ENCODE results near the gene ZNF83. TPM values are rescaled to one million over a fixed set of nuclear protein-coding genes. Genes with fewer than 3 reads are reported as not detected.

The ZNF83 gene
- total RNA-seq, 1 experiment from 2014 or later = 34.1 TPM

GRCh38 chr19:52622261-52622660 lies 15.9 kb downstream of the ZNF83 start:
- peaks cover 7% of the 10 kb centered on the region; the same call in 1 of the 2 replicates for H3K9me3 Mint-ChIP-seq
- CTCF ChIA-PET = interaction anchor here (0.6 to 2.1 kb wide), 3 partner anchors 77 to 279 kb away, joined by 3 to 6 read pairs (median 3); partner anchors contain the start of gene ZNF528
- H3K4me1 Mint-ChIP-seq = no peaks in the 10 kb centered on the region
- POLR2A ChIA-PET = no interaction called here
- no peak for TF ChIP-seq FOXP1 (CRISPR knock-in tag; IDR thresholded peaks at IDR 0.05; ENCODE audit: borderline replicate concordance)
- TF ChIP-seq IRF1 (CRISPR knock-in tag; IDR thresholded peaks at IDR 0.05) = no peak
- ATAC-seq (peak; percentile 89), DNase-seq (ENCODE audit: low spot score) (peak; percentile 37)
- H3K27ac Mint-ChIP-seq = peak overlapping the region; percentile 41; the same call in 1 of the 2 replicates
- H3K4me3 Mint-ChIP-seq = no peak overlapping the region
- no peaks in the 10 kb centered on the region for H3K27me3 Mint-ChIP-seq (ENCODE audit: low read depth)
- H3K36me3 Mint-ChIP-seq = peaks cover 42% of the 10 kb centered on the region

GRCh38 chr19:52621376-52621775 lies 16.8 kb downstream of the ZNF83 start:
- Mint-ChIP-seq H3K36me3 (peaks cover 51% of the 10 kb centered on the region), H3K4me1 (no peaks in the 10 kb centered on the region), H3K4me3 (no peak overlapping the region), H3K27ac (no peak overlapping the region), H3K27me3 (ENCODE audit: low read depth) (no peaks in the 10 kb centered on the region), H3K9me3 (peaks cover 14% of the 10 kb centered on the region)
- DNase-seq (ENCODE audit: low spot score) (no peak), ATAC-seq (no peak)
- TF ChIP-seq ZNF138 (CRISPR knock-in tag; conservative IDR thresholded peaks at IDR 0.05) = no peak
- TF ChIP-seq ETV6 (CRISPR knock-in tag; IDR thresholded peaks at IDR 0.05) = no peak
- TF ChIP-seq JUN (CRISPR knock-in tag; IDR thresholded peaks at IDR 0.05) = no peak
- TF ChIP-seq ZNF423 (CRISPR knock-in tag; IDR thresholded peaks at IDR 0.05) = no peak
- no peak for TF ChIP-seq ATF3 (CRISPR knock-in tag; conservative IDR thresholded peaks at IDR 0.05)
- no peak for TF ChIP-seq ZBTB21 (CRISPR knock-in tag; IDR thresholded peaks at IDR 0.05; ENCODE audit: borderline replicate concordance)
- no peak for TF ChIP-seq ZNF263 (CRISPR knock-in tag; IDR thresholded peaks at IDR 0.05; ENCODE audit: low read depth)
- TF ChIP-seq RORB (CRISPR knock-in tag; IDR thresholded peaks at IDR 0.05) = no peak
- TF ChIP-seq CBFB (CRISPR knock-in tag; IDR thresholded peaks at IDR 0.05; ENCODE audit: low read depth) = no peak
- TF ChIP-seq NFYB (CRISPR knock-in tag; conservative IDR thresholded peaks at IDR 0.05; ENCODE audit: low read depth) = no peak
- no peak for TF ChIP-seq RELA (CRISPR knock-in tag; IDR thresholded peaks at IDR 0.05; ENCODE audit: borderline replicate concordance)
- no peak for TF ChIP-seq AFF4 (CRISPR knock-in tag; IDR thresholded peaks at IDR 0.05; ENCODE audit: borderline replicate concordance)
- TF ChIP-seq NFE2L1 (CRISPR knock-in tag; IDR thresholded peaks at IDR 0.05) = no peak
- TF ChIP-seq GABPB1 (CRISPR knock-in tag; IDR thresholded peaks at IDR 0.05) = no peak
- TF ChIP-seq FOXP4 (CRISPR knock-in tag; IDR thresholded peaks at IDR 0.05) = no peak
- no peak for TF ChIP-seq E2F1 (CRISPR knock-in tag; IDR thresholded peaks at IDR 0.05)
- TF ChIP-seq OVOL2 (CRISPR knock-in tag; IDR thresholded peaks at IDR 0.05; ENCODE audit: borderline replicate concordance) = no peak
- TF ChIP-seq ESRRA (CRISPR knock-in tag; IDR thresholded peaks at IDR 0.05; ENCODE audit: borderline replicate concordance) = no peak
- TF ChIP-seq ATF1 (CRISPR knock-in tag; IDR thresholded peaks at IDR 0.05) = no peak
- no peak for TF ChIP-seq HMGA2 (CRISPR knock-in tag; IDR thresholded peaks at IDR 0.05)
- ChIA-PET CTCF (no interaction called here), POLR2A (no interaction called here)
